HG02981 (cell line): Measurements from ENCODE around the gene EHMT2.
A peak's percentile ranks its signal among the peaks of the same experiment; 100 is the strongest.
"Not testable (repeated sequence)": the region's sequence is repeated elsewhere in the genome, so short reads cannot be mapped to it uniquely, and the experiment has no call there.

Experiments used
- ATAC-seq: cut with Tn5 transposase; IDR thresholded peaks from one replicate; pipeline ENCODE4 v1.9.1; 2021; ENCODE audit warnings: mild to moderate bottlenecking, moderate library complexity; ENCODE audit not compliant: unreplicated experiment

The EHMT2 gene

DNA sequence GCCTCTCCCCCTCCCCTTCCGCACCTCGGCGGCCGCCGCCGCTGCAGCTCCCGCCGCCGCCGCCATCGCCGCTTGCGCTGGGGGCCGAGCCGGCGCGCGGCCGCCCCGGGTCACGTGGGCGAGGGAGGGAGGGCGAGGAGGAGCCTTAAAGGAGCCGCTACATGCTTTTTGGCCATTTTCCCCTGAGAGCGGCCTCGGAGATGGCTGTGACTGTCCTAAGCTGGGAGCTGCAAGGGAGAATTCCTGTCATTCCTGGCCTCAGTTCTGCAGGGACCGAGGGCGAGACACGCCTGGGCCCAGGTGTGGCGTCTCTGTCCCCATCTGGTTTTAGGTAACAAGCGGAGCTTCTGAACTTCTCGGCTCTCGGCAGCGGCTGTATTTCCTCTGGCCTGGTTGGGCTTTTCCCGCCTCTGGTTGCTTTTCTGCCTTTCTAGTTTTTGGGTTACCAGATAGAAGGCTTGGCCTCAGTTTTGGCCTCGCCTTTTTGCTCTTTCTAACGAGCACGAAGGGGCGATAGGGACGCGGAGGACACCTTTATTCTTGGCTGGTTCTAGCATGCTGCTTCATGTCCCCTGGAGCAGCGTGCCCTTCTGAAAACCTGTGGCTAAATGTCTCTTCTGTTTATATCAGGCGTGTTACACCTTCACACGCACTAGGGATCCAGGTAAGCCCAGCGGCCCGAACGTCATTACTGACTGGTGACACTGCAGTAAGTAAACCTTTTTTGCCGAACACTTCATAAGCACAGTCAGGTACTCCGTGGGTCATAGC, at the start of gene EHMT2:
TSS of gene EHMT2 (minus strand) at position 87 of the 771 bp plus-strand sequence. CDS start at position 66, 21 bp downstream.
- peak; percentile 47 for ATAC-seq

DNA sequence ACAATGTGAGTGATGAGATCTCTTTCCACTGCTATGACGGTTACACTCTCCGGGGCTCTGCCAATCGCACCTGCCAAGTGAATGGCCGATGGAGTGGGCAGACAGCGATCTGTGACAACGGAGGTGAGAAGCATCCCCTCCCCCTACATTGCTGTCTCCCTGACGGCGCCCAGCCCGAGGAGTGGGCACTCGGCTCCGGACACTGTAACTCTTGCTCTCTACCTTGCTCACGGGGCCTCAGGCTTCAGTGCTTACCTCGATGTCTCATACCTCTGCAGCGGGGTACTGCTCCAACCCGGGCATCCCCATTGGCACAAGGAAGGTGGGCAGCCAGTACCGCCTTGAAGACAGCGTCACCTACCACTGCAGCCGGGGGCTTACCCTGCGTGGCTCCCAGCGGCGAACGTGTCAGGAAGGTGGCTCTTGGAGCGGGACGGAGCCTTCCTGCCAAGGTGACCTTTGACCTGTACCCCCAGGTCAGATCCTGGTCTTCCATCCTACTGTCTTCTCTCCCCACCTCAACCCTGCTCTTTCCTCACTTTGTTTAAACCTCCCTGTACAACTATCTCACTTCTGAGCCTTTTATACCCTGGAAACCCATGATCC, 49.7 kb upstream of the EHMT2 start:
- no peak for ATAC-seq

DNA sequence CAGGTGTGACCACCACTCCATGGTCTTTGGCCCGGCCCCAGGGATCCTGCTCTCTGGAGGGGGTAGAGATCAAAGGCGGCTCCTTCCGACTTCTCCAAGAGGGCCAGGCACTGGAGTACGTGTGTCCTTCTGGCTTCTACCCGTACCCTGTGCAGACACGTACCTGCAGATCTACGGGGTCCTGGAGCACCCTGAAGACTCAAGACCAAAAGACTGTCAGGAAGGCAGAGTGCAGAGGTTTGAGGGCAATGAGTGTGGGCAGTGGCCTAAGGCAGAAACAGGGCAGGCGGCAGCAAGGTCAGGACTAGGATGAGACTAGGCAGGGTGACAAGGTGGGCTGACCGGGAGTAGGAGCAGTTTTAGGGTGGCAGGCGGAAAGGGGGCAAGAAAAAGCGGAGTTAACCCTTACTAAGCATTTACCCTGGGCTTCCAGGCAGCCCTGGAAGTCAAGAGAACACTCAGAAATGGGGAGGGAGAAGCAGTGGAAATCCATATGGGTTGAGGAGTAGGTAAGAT, 48.9 kb upstream of the EHMT2 start:
- ATAC-seq, result no peak

DNA sequence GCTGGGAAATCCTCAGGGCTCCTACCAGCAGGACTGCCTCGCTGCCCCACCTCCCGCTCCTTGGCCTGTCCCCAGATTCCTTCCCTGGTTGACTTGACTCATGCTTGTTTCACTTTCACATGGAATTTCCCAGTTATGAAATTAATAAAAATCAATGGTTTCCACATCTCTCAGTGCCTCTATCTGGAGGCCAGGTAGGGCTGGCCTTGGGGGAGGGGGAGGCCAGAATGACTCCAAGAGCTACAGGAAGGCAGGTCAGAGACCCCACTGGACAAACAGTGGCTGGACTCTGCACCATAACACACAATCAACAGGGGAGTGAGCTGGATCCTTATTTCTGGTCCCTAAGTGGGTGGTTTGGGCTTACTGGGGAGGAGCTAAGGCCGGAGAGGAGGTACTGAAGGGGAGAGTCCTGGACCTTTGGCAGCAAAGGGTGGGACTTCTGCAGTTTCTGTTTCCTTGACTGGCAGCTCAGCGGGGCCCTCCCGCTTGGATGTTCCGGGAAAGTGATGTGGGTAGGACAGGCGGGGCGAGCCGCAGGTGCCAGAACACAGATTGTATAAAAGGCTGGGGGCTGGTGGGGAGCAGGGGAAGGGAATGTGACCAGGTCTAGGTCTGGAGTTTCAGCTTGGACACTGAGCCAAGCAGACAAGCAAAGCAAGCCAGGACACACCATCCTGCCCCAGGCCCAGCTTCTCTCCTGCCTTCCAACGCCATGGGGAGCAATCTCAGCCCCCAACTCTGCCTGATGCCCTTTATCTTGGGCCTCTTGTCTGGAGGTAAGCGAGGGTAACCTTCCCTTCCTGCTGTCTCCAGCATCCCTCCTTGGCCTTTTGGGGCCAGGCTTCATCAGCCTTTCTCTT, 48.2 kb upstream of the EHMT2 start, which contains the start of gene CFB:
TSS of gene CFB (plus strand) at position 589 of the 863 bp plus-strand sequence. CDS start at position 716, 127 bp downstream.
- ATAC-seq, result no peak

DNA sequence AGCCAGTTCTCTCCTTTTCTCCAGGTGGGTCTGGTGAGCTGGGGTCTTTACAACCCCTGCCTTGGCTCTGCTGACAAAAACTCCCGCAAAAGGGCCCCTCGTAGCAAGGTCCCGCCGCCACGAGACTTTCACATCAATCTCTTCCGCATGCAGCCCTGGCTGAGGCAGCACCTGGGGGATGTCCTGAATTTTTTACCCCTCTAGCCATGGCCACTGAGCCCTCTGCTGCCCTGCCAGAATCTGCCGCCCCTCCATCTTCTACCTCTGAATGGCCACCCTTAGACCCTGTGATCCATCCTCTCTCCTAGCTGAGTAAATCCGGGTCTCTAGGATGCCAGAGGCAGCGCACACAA, 47.6 kb upstream of the EHMT2 start:
- no peak for ATAC-seq

DNA sequence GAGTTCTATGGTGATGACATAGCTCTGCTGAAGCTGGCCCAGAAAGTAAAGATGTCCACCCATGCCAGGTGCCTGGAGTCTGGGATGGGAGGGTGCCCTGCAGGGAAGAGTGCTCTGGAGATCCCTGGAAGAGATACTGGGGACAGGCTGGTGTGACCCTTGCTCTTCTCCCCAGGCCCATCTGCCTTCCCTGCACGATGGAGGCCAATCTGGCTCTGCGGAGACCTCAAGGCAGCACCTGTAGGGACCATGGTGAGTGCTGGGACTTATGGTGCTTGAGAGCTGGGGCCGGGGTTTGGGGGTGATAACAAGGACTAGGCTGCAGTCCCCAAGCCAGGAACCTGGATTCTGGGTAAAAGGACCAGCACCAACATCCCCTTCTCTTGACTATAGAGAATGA, 46.2 kb upstream of the EHMT2 start:
- ATAC-seq, result no peak

- ATAC-seq, result no peak
Observed at GRCh38 chr6:31940256-31940664, 42.8 kb upstream of the EHMT2 start.

GRCh38 chr6:31935823-31936222, 38.3 kb upstream of the EHMT2 start:
- no peak for ATAC-seq

GRCh38 chr6:31935021-31935420, 37.5 kb upstream of the EHMT2 start:
- no peak for ATAC-seq

DNA sequence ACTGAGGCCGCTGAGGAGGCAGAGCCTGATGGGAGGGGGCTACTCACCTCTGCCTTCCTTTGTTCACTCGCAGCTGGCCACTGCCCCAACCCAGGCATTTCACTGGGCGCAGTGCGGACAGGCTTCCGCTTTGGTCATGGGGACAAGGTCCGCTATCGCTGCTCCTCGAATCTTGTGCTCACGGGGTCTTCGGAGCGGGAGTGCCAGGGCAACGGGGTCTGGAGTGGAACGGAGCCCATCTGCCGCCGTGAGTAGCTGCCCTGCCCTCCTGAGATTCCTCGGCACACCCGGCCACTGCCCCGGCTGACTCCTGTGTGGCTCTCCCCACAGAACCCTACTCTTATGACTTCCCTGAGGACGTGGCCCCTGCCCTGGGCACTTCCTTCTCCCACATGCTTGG, 36.0 kb upstream of the EHMT2 start:
- no peak for ATAC-seq

GRCh38 chr6:31932137-31932536, 34.6 kb upstream of the EHMT2 start:
- not testable (repeated sequence) for ATAC-seq

GRCh38 chr6:31930962-31931361, 33.5 kb upstream of the EHMT2 start:
- no peak for ATAC-seq

DNA sequence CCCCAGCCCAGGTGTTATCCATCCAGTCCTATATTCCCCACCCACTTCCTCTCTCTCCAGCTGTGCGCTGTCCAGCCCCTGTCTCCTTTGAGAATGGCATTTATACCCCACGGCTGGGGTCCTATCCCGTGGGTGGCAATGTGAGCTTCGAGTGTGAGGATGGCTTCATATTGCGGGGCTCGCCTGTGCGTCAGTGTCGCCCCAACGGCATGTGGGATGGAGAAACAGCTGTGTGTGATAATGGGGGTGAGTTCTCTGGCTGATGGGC, 31.1 kb upstream of the EHMT2 start:
- no peak for ATAC-seq

GRCh38 chr6:31927863-31928671, 30.6 kb upstream of the EHMT2 start:
- no peak for ATAC-seq

- no peak for ATAC-seq
Observed at GRCh38 chr6:31927242-31927862, 29.9 kb upstream of the EHMT2 start, which contains the start of gene C2. Gene C2 (plus strand): TSS chr6:31927717. CDS start chr6:31927753, 36 bp downstream.

DNA sequence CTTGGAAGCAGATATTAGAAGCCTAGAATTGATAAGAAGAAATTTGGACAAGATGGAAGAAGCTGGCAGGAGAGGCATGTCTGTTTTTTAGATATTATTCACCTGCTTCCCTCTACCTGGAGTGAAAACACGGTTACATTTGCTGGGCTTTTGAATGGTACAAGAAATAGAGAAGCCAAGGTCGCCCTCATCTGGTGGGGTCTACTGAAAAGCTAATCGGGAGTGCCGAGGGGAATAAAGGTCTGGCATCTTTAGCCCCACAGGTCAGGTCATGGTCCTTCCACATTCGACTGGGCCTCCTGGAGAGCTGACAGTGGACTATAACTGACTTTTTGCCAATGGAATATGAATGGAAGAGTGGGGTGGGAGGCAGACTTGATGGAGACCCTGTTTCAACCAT, 25.4 kb upstream of the EHMT2 start:
- ATAC-seq, result no peak

GRCh38 chr6:31920811-31921210, 23.3 kb upstream of the EHMT2 start:
- ATAC-seq, result no peak

DNA sequence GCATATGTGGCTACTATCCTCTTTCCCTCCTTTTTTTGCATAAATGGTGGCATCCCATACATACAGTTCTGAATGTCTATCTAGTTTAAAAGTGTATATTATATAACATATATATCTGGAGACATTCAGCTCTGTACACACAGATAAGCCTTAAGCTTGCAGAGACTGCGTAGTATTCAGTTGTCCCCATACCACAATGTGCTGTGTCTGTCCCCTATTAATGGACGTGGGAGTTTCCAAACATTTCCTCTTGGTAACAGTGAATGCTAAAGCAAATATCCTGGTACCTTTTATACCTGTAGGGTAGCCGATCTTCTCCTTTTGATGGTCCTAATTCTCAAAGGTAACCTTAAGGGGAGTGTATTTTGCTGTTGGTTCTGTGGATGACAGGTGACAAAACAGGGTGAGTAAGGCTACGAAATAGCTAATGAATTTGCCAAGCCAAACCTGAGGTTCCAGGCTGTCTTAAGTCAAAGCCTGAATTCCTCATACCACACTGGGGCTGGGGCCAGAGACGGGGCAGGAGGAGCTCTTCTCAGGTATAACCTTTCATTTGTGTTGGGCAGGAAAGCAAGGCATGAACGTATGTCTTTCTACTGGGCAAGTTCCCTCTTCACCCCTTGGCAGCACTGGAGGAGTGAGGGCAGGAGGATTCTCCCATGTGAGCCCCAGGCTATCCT, 22.3 kb upstream of the EHMT2 start:
- no peak for ATAC-seq

- no peak for ATAC-seq
Observed at GRCh38 chr6:31918069-31918720, 20.7 kb upstream of the EHMT2 start.
